BLaER1 treated with 17β-estradiol and CSF1 and Interleukin-3, amounts not matched to agents 10 nM and 100 nM (cell line): ENCODE measurements around the gene KIF1A.

ENCODE experiments used
- H3K27ac ChIP-seq, 11 experiments: shearing (Covaris generic); formaldehyde crosslinking; 2 replicates each; pipeline ENCODE4 v1.8.1; 2022
- H3K27me3 ChIP-seq, 11 experiments: shearing (Covaris generic); formaldehyde crosslinking; 2 replicates each; pipeline ENCODE4 v1.8.1; 2022
- H3K36me3 ChIP-seq, 11 experiments: shearing (Covaris generic); formaldehyde crosslinking; 2 replicates each; pipeline ENCODE4 v1.8.1; 2022
- H3K4me1 ChIP-seq, 10 experiments: shearing (Covaris generic); formaldehyde crosslinking; 2 replicates each; pipeline ENCODE4 v1.8.1; 2022
- H3K4me2 ChIP-seq, 11 experiments: shearing (Covaris generic); formaldehyde crosslinking; 2 replicates each; pipeline ENCODE4 v1.8.1; 2022
- H3K4me3 ChIP-seq, 10 experiments: shearing (Covaris generic); formaldehyde crosslinking; 2 replicates each; pipeline ENCODE4 v1.8.1; 2022
- H3K9ac ChIP-seq, 11 experiments: shearing (Covaris generic); formaldehyde crosslinking; 2 replicates each; pipeline ENCODE4 v1.8.1; 2022
- H3K9me3 ChIP-seq, 11 experiments: shearing (Covaris generic); formaldehyde crosslinking; replicated peaks in 1 of 11; 2 replicates each; pipeline ENCODE4 v1.8.1; 2022
- H4K20me1 ChIP-seq, 11 experiments: shearing (Covaris generic); formaldehyde crosslinking; 2 replicates each; pipeline ENCODE4 v1.8.1; 2022
- Cebpa-rat ChIP-seq, 11 experiments: shearing (Covaris generic); IDR thresholded peaks; 2 replicates each; pipeline ENCODE4 v1.8.1; 2022

KIF1A gene

DNA sequence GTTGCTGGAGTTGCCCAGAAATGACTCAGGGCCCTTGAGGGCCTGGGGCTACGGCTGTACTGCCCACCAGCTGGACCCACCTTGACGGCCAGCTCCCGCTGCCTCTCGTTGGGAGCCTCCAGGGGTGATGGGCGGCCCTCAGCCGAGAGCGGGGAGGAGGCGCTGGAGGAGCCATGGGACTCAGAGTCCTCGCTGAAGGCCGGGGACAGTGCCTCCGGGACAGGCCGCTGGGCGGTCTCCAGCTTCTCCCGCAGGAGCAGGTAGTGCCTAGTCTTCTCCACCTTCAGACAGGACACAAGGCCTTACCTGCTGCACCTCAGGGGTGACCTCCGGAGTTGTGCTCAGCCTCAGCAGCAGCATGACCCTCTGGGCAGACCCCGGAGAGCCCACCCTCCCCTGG is 97.6 kb downstream of the KIF1A start:
- H3K27ac ChIP-seq = no peak overlapping the region
- H4K20me1 ChIP-seq = peaks cover 0 to 12% (median 0%) of the 10 kb centered on the region in 11 experiments; a peak in 2 of 22 replicates
- no peaks in the 10 kb centered on the region; a peak in 2 of 22 replicates for H3K27me3 ChIP-seq
- TF ChIP-seq Cebpa-rat (IDR thresholded peaks at IDR 0.05) = no peak
- peaks cover 3 to 38% (median 34%) of the 10 kb centered on the region in 10 experiments for H3K4me1 ChIP-seq
- H3K4me3 ChIP-seq = no peak overlapping the region
- H3K9ac ChIP-seq = no peak overlapping the region
- H3K9me3 ChIP-seq = no peaks in the 10 kb centered on the region
- no peak overlapping the region for H3K4me2 ChIP-seq
- H3K36me3 ChIP-seq = no peaks in the 10 kb centered on the region

DNA sequence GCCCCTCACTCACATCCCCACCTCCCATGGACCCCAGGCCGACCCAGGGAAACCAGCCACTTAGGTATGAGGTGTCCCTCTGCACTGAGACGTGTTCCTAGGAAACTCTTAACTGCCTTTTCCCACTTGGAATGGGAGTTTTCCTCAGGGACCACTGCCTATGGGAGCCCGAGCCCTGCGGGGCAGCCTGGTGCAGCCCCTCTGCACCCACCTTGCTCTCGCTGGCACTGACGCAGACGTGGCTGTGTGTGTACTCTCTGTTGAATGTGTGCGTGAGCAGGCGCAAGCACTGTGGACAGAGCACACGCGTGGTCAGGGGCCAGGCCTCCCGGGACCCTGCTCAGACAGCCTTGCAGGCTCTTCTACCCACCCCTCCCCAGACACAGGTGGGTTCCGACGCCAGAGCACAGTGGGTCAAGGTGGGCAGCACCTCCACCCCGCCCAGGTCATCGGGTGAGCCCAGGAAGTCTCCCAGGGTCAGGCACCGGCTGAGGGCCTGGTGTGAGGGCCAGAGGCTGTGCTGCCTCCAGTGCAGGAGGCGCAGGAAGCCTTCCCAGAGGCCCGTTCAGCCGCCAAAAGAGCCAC is 98.3 kb downstream of the KIF1A start:
- no peaks in the 10 kb centered on the region; a peak in 1 of 22 replicates for H3K27me3 ChIP-seq
- H3K4me2 ChIP-seq = no peak overlapping the region
- peaks cover 0 to 15% (median 0%) of the 10 kb centered on the region in 11 experiments; a peak in 2 of 22 replicates for H4K20me1 ChIP-seq
- no peaks in the 10 kb centered on the region for H3K9me3 ChIP-seq
- no peaks in the 10 kb centered on the region for H3K36me3 ChIP-seq
- peaks cover 0 to 37% (median 29%) of the 10 kb centered on the region in 10 experiments; a peak in 14 of 20 replicates for H3K4me1 ChIP-seq
- H3K4me3 ChIP-seq = no peak overlapping the region
- no peak overlapping the region for H3K27ac ChIP-seq
- H3K9ac ChIP-seq = no peak overlapping the region
- TF ChIP-seq Cebpa-rat (IDR thresholded peaks at IDR 0.05) = no peak

DNA sequence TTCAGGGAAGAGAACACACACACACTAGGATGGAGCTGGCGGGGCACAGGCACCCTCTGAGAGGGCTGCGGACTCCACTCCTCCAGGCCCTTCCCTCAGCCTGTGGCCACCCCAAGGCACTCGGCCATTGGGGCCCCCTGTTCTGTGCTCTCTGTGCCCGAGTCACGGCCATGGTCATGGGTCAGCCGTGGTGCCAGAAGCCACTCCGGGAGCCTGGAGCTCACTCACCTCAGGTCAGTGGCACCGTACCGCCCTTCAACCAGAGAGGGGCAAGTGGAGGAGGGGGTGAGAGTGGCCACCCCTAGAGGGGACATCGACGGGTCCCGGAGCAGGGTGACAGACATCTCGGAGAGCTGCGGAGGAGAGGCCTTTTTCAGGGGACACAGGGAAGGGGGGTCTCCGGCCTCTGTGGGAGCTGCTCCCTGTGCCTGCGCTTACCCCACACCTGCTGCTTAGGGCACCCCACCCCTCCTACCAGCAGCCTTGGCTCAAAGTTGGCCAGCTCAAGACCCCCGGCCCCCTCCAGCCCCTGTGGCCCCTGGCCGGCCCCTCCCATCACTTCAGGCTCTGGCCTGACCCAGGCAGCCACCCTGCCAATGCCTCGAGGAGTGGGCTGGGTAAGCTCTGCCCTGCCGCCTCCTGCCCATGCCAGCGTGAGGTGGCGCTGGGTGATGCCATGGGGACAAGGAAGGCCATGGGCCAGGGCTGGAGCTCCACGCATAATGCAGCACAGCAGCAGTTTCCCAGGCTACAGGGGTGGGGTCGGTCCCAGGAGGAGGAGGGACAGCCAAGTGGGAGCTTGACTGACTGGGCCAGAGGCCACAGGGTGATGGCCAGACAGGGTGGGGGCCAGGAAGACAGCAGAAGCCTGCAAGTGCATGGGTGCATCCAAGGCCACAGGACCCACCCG is 99.1 kb downstream of the KIF1A start:
- no peak overlapping the region for H3K4me3 ChIP-seq
- peaks cover 0 to 38% (median 27%) of the 10 kb centered on the region in 10 experiments; a peak in 13 of 20 replicates for H3K4me1 ChIP-seq
- TF ChIP-seq Cebpa-rat (IDR thresholded peaks at IDR 0.05) = no peak
- no peaks in the 10 kb centered on the region for H3K36me3 ChIP-seq
- no peak overlapping the region for H3K27ac ChIP-seq
- H3K4me2 ChIP-seq = no peak overlapping the region
- H4K20me1 ChIP-seq = peaks cover 0 to 15% (median 0%) of the 10 kb centered on the region in 11 experiments; a peak in 2 of 22 replicates
- H3K9me3 ChIP-seq = no peaks in the 10 kb centered on the region
- no peaks in the 10 kb centered on the region for H3K27me3 ChIP-seq
- H3K9ac ChIP-seq = no peak overlapping the region

DNA sequence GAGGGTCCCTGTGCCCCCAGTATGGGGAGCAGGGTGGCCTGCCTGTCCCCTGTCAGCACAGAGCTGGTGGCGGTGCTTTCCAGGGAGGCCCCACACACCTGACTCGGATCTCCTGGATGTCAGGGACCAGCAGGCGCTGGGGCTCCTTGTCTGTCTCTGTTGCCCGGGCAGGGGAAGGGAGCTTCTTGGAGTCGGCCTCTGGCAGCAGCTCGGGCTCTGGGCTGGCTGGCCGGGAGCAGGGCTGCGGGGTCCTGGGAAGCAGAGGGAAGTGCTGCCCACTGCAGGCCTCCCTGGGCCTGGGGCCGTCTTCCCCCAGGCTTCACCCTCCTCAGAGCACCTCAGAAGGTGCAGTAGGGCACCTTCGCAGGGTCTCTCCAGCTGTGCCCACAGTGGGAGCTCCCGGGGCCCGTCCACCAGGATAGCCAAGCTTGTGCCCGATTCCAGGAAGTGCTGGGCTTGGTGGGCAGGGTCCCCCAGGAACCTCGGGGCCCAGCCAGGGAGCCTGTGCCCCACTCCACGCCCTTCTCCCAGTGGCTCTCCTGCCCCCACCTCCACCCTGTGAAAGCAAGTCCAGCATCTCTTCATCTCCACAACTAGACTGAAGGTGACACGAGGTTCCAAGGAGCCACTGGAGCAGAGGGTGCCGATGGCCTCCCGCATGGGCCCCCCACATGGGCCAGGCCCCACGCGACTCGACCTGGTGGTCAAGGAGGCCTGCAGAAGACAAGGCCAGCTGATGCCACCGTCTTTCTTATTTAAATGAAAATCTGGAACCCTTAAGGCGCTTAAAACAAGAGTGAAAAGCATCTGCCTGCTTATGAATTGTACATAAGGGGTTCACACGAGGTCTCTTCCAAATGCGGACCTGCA is 100.1 kb downstream of the KIF1A start:
- no peak overlapping the region for H3K4me2 ChIP-seq
- H3K4me1 ChIP-seq = peaks cover 0 to 32% (median 18%) of the 10 kb centered on the region in 10 experiments; a peak in 13 of 20 replicates
- H3K9me3 ChIP-seq = no peaks in the 10 kb centered on the region
- no peak overlapping the region for H3K9ac ChIP-seq
- no peak overlapping the region; a peak in 1 of 22 replicates for H3K27ac ChIP-seq
- H3K4me3 ChIP-seq = no peak overlapping the region
- no peak for TF ChIP-seq Cebpa-rat (IDR thresholded peaks at IDR 0.05)
- H3K27me3 ChIP-seq = no peaks in the 10 kb centered on the region
- no peaks in the 10 kb centered on the region for H3K36me3 ChIP-seq
- peaks cover 0 to 15% (median 0%) of the 10 kb centered on the region in 11 experiments; a peak in 2 of 22 replicates for H4K20me1 ChIP-seq

DNA sequence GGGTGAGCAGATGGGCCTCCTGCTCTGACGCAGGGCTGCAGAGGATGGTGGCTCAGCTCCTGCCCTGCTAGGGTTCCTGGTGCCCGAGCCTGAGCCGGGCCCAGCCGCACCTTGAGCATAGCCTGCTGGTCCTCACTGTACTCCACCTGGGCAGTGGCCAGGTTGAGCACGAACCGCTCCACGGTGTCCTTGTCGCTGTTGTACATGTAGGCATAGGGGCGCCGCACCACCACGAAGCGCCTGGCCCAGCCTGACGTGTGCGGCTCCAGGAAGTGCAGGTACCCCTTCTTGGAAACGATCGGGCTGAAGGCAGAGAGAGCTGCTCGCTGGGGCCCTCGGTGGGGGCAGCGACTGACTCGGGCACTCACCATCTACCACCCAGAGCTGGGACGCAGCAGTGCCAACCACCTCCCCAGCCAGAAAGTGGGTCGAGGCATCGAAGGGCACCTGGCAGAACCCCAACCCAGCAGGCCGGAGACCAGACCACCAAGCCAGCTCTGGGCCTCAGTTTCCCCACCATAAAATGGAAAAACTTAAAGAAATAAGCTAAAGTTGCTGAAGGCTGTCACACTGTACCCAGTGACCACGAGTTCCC is 101.0 kb downstream of the KIF1A start:
- TF ChIP-seq Cebpa-rat (IDR thresholded peaks at IDR 0.05) = no peak
- Histone ChIP-seq H3K4me3 (no peak overlapping the region), H3K4me1 (peaks cover 0 to 40% (median 28%) of the 10 kb centered on the region in 10 experiments; a peak in 13 of 20 replicates), H3K9ac (peak overlapping the region in 1 of 11 experiments; percentile 37; a peak in 1 of 22 replicates), H3K27me3 (no peaks in the 10 kb centered on the region), H3K4me2 (peak overlapping the region in 6 of 11 experiments; percentile 13 to 55 (median 44); a peak in 6 of 22 replicates), H4K20me1 (peaks cover 0 to 15% (median 0%) of the 10 kb centered on the region in 11 experiments; a peak in 2 of 22 replicates), H3K9me3 (no peaks in the 10 kb centered on the region), H3K36me3 (no peaks in the 10 kb centered on the region), H3K27ac (no peak overlapping the region)

DNA sequence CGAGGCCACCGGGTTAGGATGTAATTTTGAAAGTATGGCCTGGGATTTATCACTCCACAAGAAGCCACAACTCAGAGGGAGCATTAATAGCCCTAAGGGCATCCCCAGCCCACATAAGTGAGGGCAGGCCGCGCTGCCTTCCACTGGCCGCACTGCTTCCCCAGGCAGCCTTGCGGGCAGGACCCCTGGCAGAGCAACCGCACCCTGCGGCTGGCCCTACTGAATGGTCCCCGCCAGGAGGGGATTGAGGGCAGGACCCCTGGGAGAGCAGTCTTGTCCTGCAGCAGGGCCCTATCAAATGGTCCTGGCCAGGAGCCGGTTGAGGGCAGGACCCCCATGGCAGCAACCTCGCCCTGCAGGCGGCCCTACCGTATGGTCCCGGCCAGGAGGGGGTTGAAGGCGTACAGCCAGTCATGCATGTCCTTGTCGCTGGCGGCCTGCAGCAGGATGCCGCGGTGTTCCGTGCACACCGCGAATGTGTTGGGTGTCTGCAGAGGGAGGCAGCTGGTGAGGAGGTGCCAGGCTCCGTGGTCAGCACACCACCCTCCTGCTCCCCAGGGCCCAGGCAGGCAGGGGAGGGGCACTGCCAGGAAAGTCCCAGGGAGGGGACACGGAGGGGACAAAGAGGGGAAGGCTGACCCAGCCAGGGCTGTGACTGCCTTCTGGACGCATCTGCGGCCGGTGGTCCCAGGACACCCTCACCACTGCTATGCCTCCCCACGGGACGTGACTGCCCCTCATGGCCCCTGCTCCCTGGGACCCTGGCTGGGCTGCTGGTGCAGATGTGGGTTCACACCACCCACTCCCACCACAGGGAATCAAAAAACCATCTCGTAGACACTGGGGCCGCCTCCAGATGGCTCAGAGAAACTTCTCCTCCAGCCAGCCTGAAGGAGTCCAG is 102.1 kb downstream of the KIF1A start:
- no peak overlapping the region for H3K4me3 ChIP-seq
- H3K9me3 ChIP-seq = no peaks in the 10 kb centered on the region
- no peaks in the 10 kb centered on the region for H3K27me3 ChIP-seq
- H3K9ac ChIP-seq = no peak overlapping the region
- no peak overlapping the region for H3K27ac ChIP-seq
- H3K36me3 ChIP-seq = no peaks in the 10 kb centered on the region
- TF ChIP-seq Cebpa-rat (IDR thresholded peaks at IDR 0.05) = no peak
- H3K4me1 ChIP-seq = peaks cover 0 to 51% (median 35%) of the 10 kb centered on the region in 10 experiments; a peak in 13 of 20 replicates
- peak overlapping the region in 7 of 11 experiments; percentile 13 to 55 (median 41); a peak in 13 of 22 replicates for H3K4me2 ChIP-seq
- peaks cover 0 to 9% (median 0%) of the 10 kb centered on the region in 11 experiments; a peak in 3 of 22 replicates for H4K20me1 ChIP-seq

DNA sequence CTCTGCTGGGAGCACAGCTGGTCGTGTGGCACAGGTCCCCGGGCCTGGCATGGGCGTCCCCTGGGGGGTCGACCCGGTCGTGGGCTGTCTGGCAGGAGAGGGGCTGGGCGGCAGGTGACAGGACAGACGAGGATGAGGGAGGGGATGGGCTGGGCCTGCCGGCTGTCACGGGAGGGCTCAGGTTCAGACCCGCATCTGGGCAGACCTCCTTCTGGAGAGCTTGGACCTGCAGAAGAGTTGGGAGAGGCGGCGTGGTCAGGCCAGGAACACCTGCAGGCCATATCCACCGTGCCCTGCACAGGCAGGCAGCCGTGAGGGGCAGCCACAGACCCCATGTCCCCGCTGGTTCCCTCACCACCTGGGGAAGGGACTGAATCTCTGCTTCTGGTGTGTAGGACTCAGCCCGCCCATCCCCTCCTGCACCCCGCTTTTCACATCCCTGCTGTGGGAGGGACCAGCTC is 102.8 kb downstream of the KIF1A start:
- Histone ChIP-seq H3K27me3 (no peaks in the 10 kb centered on the region), H3K4me2 (peak overlapping the region in 6 of 11 experiments; percentile 17 to 55 (median 41); a peak in 7 of 22 replicates), H3K4me1 (peaks cover 0 to 53% (median 36%) of the 10 kb centered on the region in 10 experiments; a peak in 13 of 20 replicates), H3K4me3 (no peak overlapping the region), H3K36me3 (no peaks in the 10 kb centered on the region), H3K27ac (no peak overlapping the region), H3K9ac (no peak overlapping the region), H3K9me3 (no peaks in the 10 kb centered on the region), H4K20me1 (peaks cover 0 to 9% (median 0%) of the 10 kb centered on the region in 11 experiments; a peak in 3 of 22 replicates)
- no peak for TF ChIP-seq Cebpa-rat (IDR thresholded peaks at IDR 0.05)
